ENCODE results near the gene KCNN4. TPM values are rescaled to one million over a fixed set of nuclear protein-coding genes. Genes with fewer than 3 reads are reported as not detected.

Gene KCNN4
- total and polyA plus RNA-seq, 10 of the 15 experiments (the other 5 are each of a cell fraction or from before 2014, with no cell fraction given): 1.4 to 112 (median 77.9) TPM

GRCh38 chr19:43720936-43721335, 59.8 kb downstream of the KCNN4 start (continued):
- TF ChIP-seq ZBTB33 (IDR thresholded peaks at IDR 0.05): no peak
- no peak for TF ChIP-seq ZNF622 (IDR thresholded peaks at IDR 0.05)
- TF ChIP-seq, protein P1, sequence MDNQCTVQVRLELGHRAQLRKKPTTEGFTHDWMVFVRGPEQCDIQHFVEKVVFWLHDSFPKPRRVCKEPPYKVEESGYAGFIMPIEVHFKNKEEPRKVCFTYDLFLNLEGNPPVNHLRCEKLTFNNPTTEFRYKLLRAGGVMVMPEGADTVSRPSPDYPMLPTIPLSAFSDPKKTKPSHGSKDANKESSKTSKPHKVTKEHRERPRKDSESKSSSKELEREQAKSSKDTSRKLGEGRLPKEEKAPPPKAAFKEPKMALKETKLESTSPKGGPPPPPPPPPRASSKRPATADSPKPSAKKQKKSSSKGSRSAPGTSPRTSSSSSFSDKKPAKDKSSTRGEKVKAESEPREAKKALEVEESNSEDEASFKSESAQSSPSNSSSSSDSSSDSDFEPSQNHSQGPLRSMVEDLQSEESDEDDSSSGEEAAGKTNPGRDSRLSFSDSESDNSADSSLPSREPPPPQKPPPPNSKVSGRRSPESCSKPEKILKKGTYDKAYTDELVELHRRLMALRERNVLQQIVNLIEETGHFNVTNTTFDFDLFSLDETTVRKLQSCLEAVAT (IDR thresholded peaks at IDR 0.05): no peak
- no peak for TF ChIP-seq POU2F2 (IDR thresholded peaks at IDR 0.05; ENCODE audit: borderline replicate concordance, low read depth, low read length)
- no peak for TF ChIP-seq BACH1 (IDR thresholded peaks at IDR 0.05; ENCODE audit: borderline replicate concordance)
- TF ChIP-seq ZNF274 (IDR thresholded peaks at IDR 0.05; ENCODE audit: insufficient read depth, insufficient read length): no peak
- no peak for TF ChIP-seq MTA3 (IDR thresholded peaks at IDR 0.05; ENCODE audit: borderline replicate concordance, low read length)
- no peak for TF ChIP-seq NR2C2 (IDR thresholded peaks at IDR 0.05; ENCODE audit: borderline replicate concordance, control insufficient read depth, insufficient read length, low read depth)

DNA sequence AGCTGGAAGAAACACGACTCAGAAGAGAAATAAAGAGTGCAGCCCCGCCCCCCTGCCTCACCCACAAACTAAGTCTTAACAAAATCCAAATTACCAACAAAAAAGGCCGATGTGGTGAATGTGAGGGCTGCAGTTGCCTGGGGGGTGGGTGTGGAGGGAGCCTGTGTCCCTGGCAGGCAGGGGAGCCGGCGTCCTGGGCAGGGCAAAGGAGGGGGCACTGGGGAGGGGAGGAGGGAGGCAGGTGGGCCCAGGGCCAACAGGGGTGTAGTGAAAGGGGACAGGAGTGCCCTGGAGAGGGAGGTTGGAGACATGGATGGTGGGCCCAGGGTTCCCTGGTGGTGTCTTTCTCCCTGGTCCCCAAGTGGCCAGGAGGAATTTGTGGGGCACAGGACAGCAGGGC, 60.9 kb downstream of the KCNN4 start:
- CTCF ChIA-PET: no interaction called here
- SMC1A ChIA-PET (ENCODE audit: uncharacterized antibody, unreplicated experiment): no interaction called here
- RAD21 ChIA-PET (ENCODE audit: unreplicated experiment): no interaction called here
- no peak for ATAC-seq
- in situ Hi-C loops (cut with MboI): no loop called here
- Histone ChIP-seq H3K27ac (ENCODE audit: control insufficient read depth, insufficient read depth) (no peak overlapping the region), H3K9ac (ENCODE audit: control insufficient read depth, insufficient read depth, low read length) (no peak overlapping the region), H2AFZ (ENCODE audit: control insufficient read depth, low read depth, low read length) (no peak overlapping the region), H3K4me3 (no peak overlapping the region), H4K20me1 (ENCODE audit: control insufficient read depth, insufficient read depth) (no peaks in the 10 kb centered on the region), H3K27me3 (replicated peaks in 1 of 2; ENCODE audit: control insufficient read depth in 2 of 2, insufficient read depth in 2 of 2, low read length in 1 of 2) (no peaks in the 10 kb centered on the region), H3K79me2 (ENCODE audit: control insufficient read depth, insufficient read depth, low read length) (no peaks in the 10 kb centered on the region), H3K36me3 (ENCODE audit: control insufficient read depth in 2 of 2, insufficient read depth in 2 of 2, low read length in 1 of 2) (no peaks in the 10 kb centered on the region), H3K9me3 (replicated peaks; ENCODE audit: control insufficient read depth, insufficient read depth, low read length) (no peaks in the 10 kb centered on the region), H3K4me1 (ENCODE audit: control insufficient read depth, insufficient read depth, low read length) (peaks cover 5% of the 10 kb centered on the region), H3K4me2 (ENCODE audit: control insufficient read depth, insufficient read depth) (no peak overlapping the region)
- POLR2A ChIA-PET: no interaction called here
- DNase-seq (ENCODE audit: low read depth, low spot score): no peak
- no TSS peak for BruUV-seq (replicated peaks)
- intact Hi-C loops (cut with micrococcal nuclease; ENCODE audit: unreplicated experiment): no loop called here
- FAIRE-seq: no peak
- 32% methylated on average over 3 of the region's 5 CpGs for WGBS (ENCODE audit: insufficient coverage, insufficient replicate concordance, low lambda C conversion rate, missing lambda C conversion rate)
- TF ChIP-seq GATAD2B (conservative IDR thresholded peaks at IDR 0.05; ENCODE audit: low read depth) (no peak), ZBTB4 (CRISPR knock-in tag; IDR thresholded peaks at IDR 0.05) (no peak), CHD2 (IDR thresholded peaks at IDR 0.05; ENCODE audit: borderline replicate concordance, low read depth, low read length) (no peak), RAD21 (IDR thresholded peaks at IDR 0.05; ENCODE audit: insufficient read depth, low read depth, low read length) (no peak), ZNF24 (IDR thresholded peaks at IDR 0.05) (no peak)
- TF ChIP-seq, protein P2, sequence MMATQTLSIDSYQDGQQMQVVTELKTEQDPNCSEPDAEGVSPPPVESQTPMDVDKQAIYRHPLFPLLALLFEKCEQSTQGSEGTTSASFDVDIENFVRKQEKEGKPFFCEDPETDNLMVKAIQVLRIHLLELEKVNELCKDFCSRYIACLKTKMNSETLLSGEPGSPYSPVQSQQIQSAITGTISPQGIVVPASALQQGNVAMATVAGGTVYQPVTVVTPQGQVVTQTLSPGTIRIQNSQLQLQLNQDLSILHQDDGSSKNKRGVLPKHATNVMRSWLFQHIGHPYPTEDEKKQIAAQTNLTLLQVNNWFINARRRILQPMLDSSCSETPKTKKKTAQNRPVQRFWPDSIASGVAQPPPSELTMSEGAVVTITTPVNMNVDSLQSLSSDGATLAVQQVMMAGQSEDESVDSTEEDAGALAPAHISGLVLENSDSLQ (IDR thresholded peaks at IDR 0.05): no peak
